ENCODE data around the gene SLC7A14.

Gene SLC7A14

DNA sequence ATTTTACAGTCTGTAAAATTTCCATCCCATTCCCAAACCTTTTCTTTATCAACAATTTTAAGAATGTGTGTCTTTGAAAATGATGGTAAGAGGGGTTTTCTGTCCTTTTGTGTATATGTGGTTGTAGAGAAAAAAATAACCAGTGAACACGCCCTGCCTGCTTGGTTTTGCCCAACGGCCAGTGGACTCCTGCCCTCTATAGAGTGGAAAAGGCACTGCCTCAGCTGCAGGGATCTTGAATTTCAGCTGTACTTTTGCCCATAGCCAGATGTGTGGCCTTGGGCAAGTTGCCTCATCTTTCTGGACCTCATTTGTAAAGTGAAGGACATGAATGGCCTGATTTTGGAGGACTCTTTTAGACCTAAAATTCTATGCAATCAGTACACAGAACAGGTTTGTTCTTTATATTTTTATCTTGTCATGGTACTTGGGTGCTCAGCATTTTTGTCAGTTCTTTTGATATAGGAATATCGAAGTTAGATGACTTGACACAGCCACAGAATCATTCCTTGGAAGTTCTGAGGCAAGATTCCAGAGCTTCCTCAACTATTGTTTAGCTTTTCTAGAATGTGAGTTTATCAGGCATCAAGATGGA lies 86.2 kb downstream of the SLC7A14 start:
- no peak for TF ChIP-seq Cebpa-rat (IDR thresholded peaks at IDR 0.05)
- H3K9ac ChIP-seq = no peak overlapping the region
- H3K4me1 ChIP-seq = no peaks in the 10 kb centered on the region
- H3K4me3 ChIP-seq = no peak overlapping the region
- no peaks in the 10 kb centered on the region for H4K20me1 ChIP-seq
- H3K27ac ChIP-seq = no peak overlapping the region
- H3K4me2 ChIP-seq = no peak overlapping the region
- H3K36me3 ChIP-seq = no peaks in the 10 kb centered on the region
- no peaks in the 10 kb centered on the region for H3K27me3 ChIP-seq
- H3K9me3 ChIP-seq (replicated peaks in 1 of 11) = no peaks in the 10 kb centered on the region

DNA sequence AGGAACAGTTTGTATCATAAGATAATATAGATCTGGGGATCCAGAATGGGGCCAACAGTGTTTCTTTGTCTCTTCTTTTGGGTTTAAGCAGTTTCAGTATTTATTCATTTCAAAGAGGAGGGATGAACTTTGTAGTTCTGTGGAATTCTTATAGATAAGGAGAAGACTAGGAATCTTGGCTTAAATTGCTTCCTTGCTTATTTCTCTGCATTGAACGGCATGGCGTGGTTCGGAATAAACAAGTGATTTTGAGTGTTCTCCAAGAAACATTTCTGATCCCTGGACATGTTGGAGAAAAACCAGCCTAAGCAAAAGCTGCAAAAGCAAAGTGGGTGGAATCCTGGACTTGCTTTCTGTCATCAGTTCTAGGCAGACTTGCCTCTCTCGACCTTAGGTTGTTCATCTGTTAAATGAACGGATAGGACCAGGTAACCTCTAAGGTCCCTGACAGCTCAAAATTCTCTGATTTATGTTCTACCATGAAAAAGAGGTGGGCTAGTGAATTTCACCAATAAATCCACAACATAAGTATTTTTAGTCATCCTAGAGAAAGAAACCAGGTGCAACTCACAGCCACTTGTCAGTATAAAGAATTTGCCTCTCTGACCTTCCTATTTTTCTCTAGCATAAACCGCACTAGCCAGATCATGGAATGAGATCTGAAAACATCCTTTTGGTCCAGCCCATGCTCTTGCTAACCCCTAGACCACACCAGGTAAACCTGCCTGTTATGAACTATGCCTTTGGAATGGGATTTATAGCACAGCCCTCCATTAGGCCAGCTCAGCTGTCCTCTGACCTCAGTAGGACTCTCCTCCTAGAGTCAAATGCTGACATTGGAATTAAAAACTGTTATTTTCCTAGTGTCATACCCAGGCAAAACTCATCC lies 88.4 kb downstream of the SLC7A14 start:
- Histone ChIP-seq H3K4me1 (no peaks in the 10 kb centered on the region), H3K9ac (no peak overlapping the region), H3K4me2 (no peak overlapping the region), H4K20me1 (no peaks in the 10 kb centered on the region), H3K36me3 (no peaks in the 10 kb centered on the region), H3K27me3 (no peaks in the 10 kb centered on the region), H3K27ac (no peak overlapping the region), H3K9me3 (replicated peaks in 1 of 11) (no peaks in the 10 kb centered on the region), H3K4me3 (no peak overlapping the region)
- no peak for TF ChIP-seq Cebpa-rat (IDR thresholded peaks at IDR 0.05)

DNA sequence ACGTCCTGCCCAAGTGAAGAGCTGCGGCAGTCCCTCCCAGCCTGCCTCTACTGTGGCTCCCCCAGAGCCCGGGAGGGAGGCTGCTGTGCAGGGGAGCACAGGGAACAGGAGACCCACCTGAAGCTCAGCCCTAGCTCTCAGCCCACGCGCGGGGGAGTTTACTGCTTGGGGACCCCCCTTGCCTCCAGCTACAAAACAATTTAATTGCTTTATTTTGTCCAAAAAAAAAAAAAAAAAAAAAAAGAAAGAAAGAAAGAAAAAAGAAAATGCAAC lies 89.1 kb downstream of the SLC7A14 start:
- Histone ChIP-seq H4K20me1 (no peaks in the 10 kb centered on the region), H3K36me3 (no peaks in the 10 kb centered on the region), H3K9me3 (replicated peaks in 1 of 11) (no peaks in the 10 kb centered on the region), H3K4me3 (no peak overlapping the region), H3K9ac (no peak overlapping the region), H3K4me1 (no peaks in the 10 kb centered on the region), H3K27me3 (no peaks in the 10 kb centered on the region), H3K27ac (no peak overlapping the region), H3K4me2 (no peak overlapping the region)
- no peak for TF ChIP-seq Cebpa-rat (IDR thresholded peaks at IDR 0.05)

DNA sequence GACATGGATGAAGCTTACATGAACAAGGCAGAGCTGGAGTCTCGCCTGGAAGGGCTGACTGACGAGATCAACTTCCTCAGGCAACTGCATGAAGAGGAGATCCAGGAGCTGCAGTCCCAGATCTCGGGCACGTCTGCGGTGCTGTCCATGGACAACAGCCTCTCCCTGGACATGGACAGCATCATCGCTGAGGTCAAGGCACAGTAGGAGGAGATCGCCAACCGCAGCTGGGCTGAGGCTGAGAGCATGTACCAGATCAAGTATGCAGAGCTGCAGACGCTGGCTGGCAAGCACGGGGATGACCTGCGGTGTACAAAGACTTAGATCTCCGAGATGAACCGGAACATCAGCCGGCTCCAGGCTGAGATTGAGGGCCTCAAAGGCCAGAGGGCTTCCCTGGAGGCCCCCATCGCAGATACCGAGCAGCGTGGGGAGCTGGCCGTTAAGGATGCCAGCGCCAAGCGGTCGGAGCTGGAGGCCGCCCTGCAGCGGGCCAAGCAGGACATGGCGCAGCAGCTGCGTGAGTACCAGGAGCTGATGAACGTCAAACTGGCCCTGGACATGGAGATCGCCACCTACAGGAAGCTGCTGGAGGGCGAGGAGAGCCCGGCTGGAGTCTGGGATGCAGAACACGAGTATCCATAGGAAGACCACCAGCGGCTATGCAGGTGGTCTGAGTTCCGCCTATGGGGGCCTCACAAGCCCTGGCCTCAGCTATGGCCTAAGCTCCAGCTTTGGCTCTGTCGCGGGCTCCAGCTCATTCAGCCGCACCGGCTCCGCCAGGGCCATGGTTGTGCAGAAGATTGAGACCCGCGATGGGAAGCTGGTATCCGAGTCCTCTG lies 89.6 kb downstream of the SLC7A14 start:
- no peak for TF ChIP-seq Cebpa-rat (IDR thresholded peaks at IDR 0.05)
- Histone ChIP-seq H3K4me3 (no peak overlapping the region), H3K4me1 (no peaks in the 10 kb centered on the region), H3K27ac (no peak overlapping the region), H3K9me3 (replicated peaks in 1 of 11) (no peaks in the 10 kb centered on the region), H3K9ac (no peak overlapping the region), H3K4me2 (no peak overlapping the region), H3K27me3 (no peaks in the 10 kb centered on the region), H3K36me3 (no peaks in the 10 kb centered on the region), H4K20me1 (no peaks in the 10 kb centered on the region)

DNA sequence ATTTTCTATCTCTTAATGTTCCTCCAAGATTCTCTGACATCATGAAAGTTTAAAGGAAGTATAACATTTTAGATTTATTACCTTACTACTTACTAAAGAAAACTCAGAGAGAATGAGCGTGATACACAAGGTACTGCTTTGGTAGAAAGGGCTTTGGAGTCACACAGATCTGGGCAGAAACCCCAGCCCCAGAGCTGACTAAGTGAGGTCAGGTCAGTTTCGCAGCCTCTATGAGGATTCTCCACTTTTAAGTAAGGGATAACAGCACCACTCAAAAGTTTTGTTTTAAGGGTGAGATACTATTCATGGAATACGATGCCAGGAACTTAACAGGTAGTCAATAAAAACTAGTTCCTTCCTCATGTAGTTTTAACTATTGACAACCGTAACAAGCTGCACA lies 91.1 kb downstream of the SLC7A14 start:
- Histone ChIP-seq H4K20me1 (no peaks in the 10 kb centered on the region), H3K27me3 (no peaks in the 10 kb centered on the region), H3K4me1 (no peaks in the 10 kb centered on the region), H3K4me2 (no peak overlapping the region), H3K9ac (no peak overlapping the region), H3K27ac (no peak overlapping the region), H3K9me3 (replicated peaks in 1 of 11) (no peaks in the 10 kb centered on the region), H3K4me3 (no peak overlapping the region), H3K36me3 (no peaks in the 10 kb centered on the region)
- no peak for TF ChIP-seq Cebpa-rat (IDR thresholded peaks at IDR 0.05)

DNA sequence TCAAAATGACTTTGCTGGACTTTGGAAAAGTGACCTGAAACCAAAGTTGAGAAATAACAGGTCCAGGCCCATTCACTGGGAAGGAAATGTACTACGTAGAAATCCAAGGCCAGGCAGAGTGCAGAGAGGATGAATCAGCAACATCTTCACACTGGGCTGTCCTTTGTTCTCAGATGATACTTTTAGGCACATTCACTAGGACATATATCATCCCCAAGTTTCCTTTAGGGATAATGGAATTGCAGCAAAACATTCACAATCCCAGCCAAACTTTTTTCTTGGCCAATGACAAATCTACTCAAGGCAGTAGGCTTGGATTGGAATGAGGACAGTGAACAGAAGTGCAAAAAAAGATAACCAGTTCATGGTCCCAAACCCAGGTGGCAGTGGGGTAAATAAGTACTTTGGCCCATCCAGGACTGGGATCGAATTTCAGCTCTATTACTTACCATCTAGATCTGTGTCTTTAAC lies 92.1 kb downstream of the SLC7A14 start:
- no peaks in the 10 kb centered on the region for H3K4me1 ChIP-seq
- no peak overlapping the region for H3K4me2 ChIP-seq
- H3K9me3 ChIP-seq (replicated peaks in 1 of 11) = no peaks in the 10 kb centered on the region

DNA sequence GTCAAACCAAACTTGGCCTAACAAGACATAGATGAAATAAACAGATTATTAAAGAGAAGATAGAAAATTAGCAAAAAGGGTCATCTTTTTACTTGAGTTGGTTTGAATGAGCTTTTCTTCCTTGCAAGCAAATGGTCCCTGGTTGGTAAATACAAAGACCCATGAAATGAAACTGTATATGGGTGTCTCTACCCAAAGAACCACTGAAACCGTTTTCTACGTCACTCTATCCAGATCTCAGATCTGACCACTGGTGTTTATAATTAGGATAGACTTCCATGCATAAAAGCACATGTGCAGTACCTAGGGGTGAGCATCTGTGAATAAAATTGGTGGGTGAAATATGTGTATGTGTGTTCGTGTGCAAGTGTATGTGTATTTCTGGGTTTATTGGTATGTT lies 94.0 kb downstream of the SLC7A14 start:
- Histone ChIP-seq H4K20me1 (no peaks in the 10 kb centered on the region), H3K4me1 (no peaks in the 10 kb centered on the region), H3K27ac (no peak overlapping the region), H3K9me3 (replicated peaks in 1 of 11) (no peaks in the 10 kb centered on the region), H3K27me3 (no peaks in the 10 kb centered on the region), H3K9ac (no peak overlapping the region), H3K4me3 (no peak overlapping the region), H3K4me2 (no peak overlapping the region), H3K36me3 (no peaks in the 10 kb centered on the region)
- no peak for TF ChIP-seq Cebpa-rat (IDR thresholded peaks at IDR 0.05)

More for the DNA sequence above, 92.1 kb downstream of the SLC7A14 start:
- Histone ChIP-seq H3K4me3 (no peak overlapping the region), H3K9ac (no peak overlapping the region), H3K27ac (no peak overlapping the region), H3K27me3 (no peaks in the 10 kb centered on the region), H4K20me1 (no peaks in the 10 kb centered on the region), H3K36me3 (no peaks in the 10 kb centered on the region)
- TF ChIP-seq Cebpa-rat (IDR thresholded peaks at IDR 0.05) = no peak

DNA sequence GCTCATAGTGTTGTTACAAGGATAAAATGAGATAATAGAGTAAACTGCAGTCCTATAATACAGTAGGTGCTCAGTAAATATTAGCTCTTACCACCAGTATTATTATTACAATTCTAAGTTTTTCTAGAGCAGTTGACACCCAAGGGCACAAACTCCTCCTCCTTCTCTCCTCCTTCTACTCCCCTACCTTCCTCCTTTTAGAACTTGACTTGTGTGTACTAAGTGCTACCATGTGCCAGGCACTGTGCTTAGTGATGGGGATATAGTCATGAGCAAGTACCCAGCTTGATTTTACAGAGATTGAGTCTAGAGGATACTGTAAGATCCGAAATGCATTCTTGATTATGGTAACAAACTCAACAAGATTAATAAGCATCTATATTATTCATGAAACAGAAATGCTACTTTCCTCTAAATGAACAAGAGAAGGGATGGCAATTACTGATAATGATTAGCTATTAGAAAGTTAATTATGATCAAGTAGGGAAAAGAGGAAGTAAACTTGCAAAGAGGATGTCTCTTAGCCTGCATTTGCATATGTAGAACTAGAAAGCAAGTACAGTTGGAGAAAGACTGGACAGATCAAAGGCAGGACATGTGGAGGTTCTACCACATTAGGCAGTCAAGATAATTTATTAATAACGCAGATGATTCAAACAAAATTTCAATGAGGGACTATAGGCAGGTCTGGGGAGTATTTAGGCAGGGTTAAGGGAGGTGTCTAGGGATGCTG lies 94.9 kb downstream of the SLC7A14 start:
- no peaks in the 10 kb centered on the region for H3K4me1 ChIP-seq
- no peaks in the 10 kb centered on the region for H3K27me3 ChIP-seq
- H3K27ac ChIP-seq = no peak overlapping the region
- no peak overlapping the region for H3K9ac ChIP-seq
- no peak overlapping the region for H3K4me3 ChIP-seq
- no peaks in the 10 kb centered on the region for H4K20me1 ChIP-seq
- H3K4me2 ChIP-seq = no peak overlapping the region
- H3K9me3 ChIP-seq (replicated peaks in 1 of 11) = no peaks in the 10 kb centered on the region
- TF ChIP-seq Cebpa-rat (IDR thresholded peaks at IDR 0.05) = no peak
- H3K36me3 ChIP-seq = no peaks in the 10 kb centered on the region

DNA sequence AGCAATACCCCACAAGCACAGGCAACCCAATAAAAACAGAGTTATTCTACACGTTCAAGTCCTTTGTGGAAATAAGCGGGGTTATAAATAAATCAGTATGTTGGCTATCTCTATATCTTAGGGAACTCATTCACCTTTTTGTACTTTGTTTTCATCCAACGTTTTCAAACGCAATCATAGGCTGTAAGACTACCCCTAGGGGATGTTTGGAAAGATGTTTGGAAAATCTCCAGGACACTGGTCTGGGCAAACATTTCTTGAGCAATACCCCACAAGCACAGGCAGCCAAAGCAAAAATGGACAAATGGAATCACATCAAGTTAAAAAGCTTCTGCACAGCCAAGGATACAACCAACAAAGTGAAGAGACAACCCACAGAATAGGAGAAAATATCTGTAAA lies 97.1 kb downstream of the SLC7A14 start:
- TF ChIP-seq Cebpa-rat (IDR thresholded peaks at IDR 0.05) = no peak
- no peaks in the 10 kb centered on the region for H3K9me3 ChIP-seq (replicated peaks in 1 of 11)
- H3K36me3 ChIP-seq = no peaks in the 10 kb centered on the region
- H4K20me1 ChIP-seq = no peaks in the 10 kb centered on the region
- H3K27me3 ChIP-seq = no peaks in the 10 kb centered on the region
- no peak overlapping the region for H3K4me2 ChIP-seq
- H3K9ac ChIP-seq = no peak overlapping the region
- H3K27ac ChIP-seq = no peak overlapping the region
- no peak overlapping the region for H3K4me3 ChIP-seq
- H3K4me1 ChIP-seq = no peaks in the 10 kb centered on the region
